ENCODE data around the gene AP5S1.

The AP5S1 gene

GRCh38 chr20:3862333-3862732 lies 42.0 kb downstream of the AP5S1 start:
- Histone ChIP-seq H3K27ac (ENCODE audit: low read depth, low read length) (no peak overlapping the region), H3K4me1 (ENCODE audit: control insufficient read depth in 1 of 2, insufficient read depth in 2 of 2, low read length in 2 of 2) (peaks cover under 1 to 5% of the 10 kb centered on the region in 2 donors), H3K9ac (ENCODE audit: low read depth in 1 of 2, low read length in 2 of 2) (no peak overlapping the region), H3K36me3 (ENCODE audit: control insufficient read depth in 1 of 2, insufficient read depth in 2 of 2, low read length in 2 of 2) (peaks cover 58 to 83% of the 10 kb centered on the region in 2 donors), H3K9me3 (ENCODE audit: control insufficient read depth in 1 of 2, low read length in 2 of 2) (no peaks in the 10 kb centered on the region), H3K27me3 (ENCODE audit: control insufficient read depth in 1 of 2, insufficient read depth in 2 of 2, low read length in 2 of 2) (no peaks in the 10 kb centered on the region), H3K4me3 (ENCODE audit: low read depth in 1 of 2, low read length in 2 of 2) (no peak overlapping the region)

GRCh38 chr20:3863317-3863716 lies 43.0 kb downstream of the AP5S1 start:
- H3K9ac ChIP-seq (ENCODE audit: low read depth in 1 of 2, low read length in 2 of 2): no peak overlapping the region
- H3K27me3 ChIP-seq (ENCODE audit: control insufficient read depth in 1 of 2, insufficient read depth in 2 of 2, low read length in 2 of 2): no peaks in the 10 kb centered on the region
- no peaks in the 10 kb centered on the region for H3K4me1 ChIP-seq (ENCODE audit: control insufficient read depth in 1 of 2, insufficient read depth in 2 of 2, low read length in 2 of 2)
- H3K9me3 ChIP-seq (ENCODE audit: control insufficient read depth in 1 of 2, low read length in 2 of 2): no peaks in the 10 kb centered on the region
- H3K36me3 ChIP-seq (ENCODE audit: control insufficient read depth in 1 of 2, insufficient read depth in 2 of 2, low read length in 2 of 2): peaks cover 53 to 80% of the 10 kb centered on the region in 2 donors
- no peak overlapping the region for H3K27ac ChIP-seq (ENCODE audit: low read depth, low read length)
- H3K4me3 ChIP-seq (ENCODE audit: low read depth in 1 of 2, low read length in 2 of 2): no peak overlapping the region

DNA sequence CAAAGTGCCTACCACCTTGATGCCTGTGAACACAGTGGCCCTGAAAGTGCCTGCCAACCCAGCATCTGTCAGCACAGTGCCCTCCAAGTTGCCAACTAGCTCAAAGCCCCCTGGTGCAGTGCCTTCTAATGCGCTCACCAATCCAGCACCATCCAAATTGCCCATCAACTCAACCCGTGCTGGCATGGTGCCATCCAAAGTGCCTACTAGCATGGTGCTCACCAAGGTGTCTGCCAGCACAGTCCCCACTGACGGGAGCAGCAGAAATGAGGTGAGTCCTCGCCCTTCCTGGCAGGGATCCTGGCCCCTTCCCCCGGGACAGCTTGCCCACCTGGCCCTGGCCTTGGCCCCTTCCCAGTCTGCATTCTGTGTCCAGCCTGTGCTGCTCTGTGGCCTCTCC lies 44.2 kb downstream of the AP5S1 start:
- no peak overlapping the region for H3K4me3 ChIP-seq (ENCODE audit: low read depth in 1 of 2, low read length in 2 of 2)

GRCh38 chr20:3865152-3865886 lies 45.0 kb downstream of the AP5S1 start:
- Histone ChIP-seq H3K36me3 (ENCODE audit: control insufficient read depth in 1 of 2, insufficient read depth in 2 of 2, low read length in 2 of 2) (peaks cover 53 to 71% of the 10 kb centered on the region in 2 donors), H3K9me3 (ENCODE audit: control insufficient read depth in 1 of 2, low read length in 2 of 2) (no peaks in the 10 kb centered on the region), H3K27me3 (ENCODE audit: control insufficient read depth in 1 of 2, insufficient read depth in 2 of 2, low read length in 2 of 2) (no peaks in the 10 kb centered on the region), H3K9ac (ENCODE audit: low read depth in 1 of 2, low read length in 2 of 2) (no peak overlapping the region), H3K27ac (ENCODE audit: low read depth, low read length) (no peak overlapping the region), H3K4me3 (ENCODE audit: low read depth in 1 of 2, low read length in 2 of 2) (no peak overlapping the region), H3K4me1 (ENCODE audit: control insufficient read depth in 1 of 2, insufficient read depth in 2 of 2, low read length in 2 of 2) (peaks cover 3 to 7% of the 10 kb centered on the region in 2 donors)

More for the DNA sequence above, 44.2 kb downstream of the AP5S1 start:
- peaks cover 53 to 72% of the 10 kb centered on the region in 2 donors for H3K36me3 ChIP-seq (ENCODE audit: control insufficient read depth in 1 of 2, insufficient read depth in 2 of 2, low read length in 2 of 2)
- H3K9ac ChIP-seq (ENCODE audit: low read depth in 1 of 2, low read length in 2 of 2): no peak overlapping the region
- H3K27ac ChIP-seq (ENCODE audit: low read depth, low read length): no peak overlapping the region
- no peaks in the 10 kb centered on the region for H3K9me3 ChIP-seq (ENCODE audit: control insufficient read depth in 1 of 2, low read length in 2 of 2)
- no peaks in the 10 kb centered on the region for H3K4me1 ChIP-seq (ENCODE audit: control insufficient read depth in 1 of 2, insufficient read depth in 2 of 2, low read length in 2 of 2)
- H3K27me3 ChIP-seq (ENCODE audit: control insufficient read depth in 1 of 2, insufficient read depth in 2 of 2, low read length in 2 of 2): no peaks in the 10 kb centered on the region

DNA sequence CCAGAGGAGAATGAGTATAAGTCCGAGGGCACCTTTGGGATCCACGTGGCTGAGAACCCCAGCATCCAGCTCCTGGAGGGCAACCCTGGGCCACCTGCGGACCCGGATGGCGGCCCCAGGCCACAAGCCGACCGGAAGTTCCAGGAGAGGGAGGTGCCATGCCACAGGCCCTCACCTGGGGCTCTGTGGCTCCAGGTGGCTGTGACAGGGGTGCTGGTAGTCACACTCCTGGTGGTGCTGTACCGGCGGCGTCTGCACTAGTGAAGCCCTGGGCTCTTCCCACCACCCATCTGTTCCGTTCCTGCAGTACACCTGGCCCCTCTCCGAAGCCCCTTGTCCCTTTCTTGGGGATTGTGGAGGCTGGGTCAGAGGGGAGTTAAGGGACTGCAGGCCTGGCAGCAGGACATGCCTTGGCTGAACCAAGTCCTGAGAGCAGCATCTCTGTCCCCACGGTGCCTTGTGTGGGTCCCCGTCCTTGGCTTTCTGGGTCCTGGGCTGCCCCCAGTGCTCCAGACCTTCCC lies 45.6 kb downstream of the AP5S1 start:
- no peaks in the 10 kb centered on the region for H3K9me3 ChIP-seq (ENCODE audit: control insufficient read depth in 1 of 2, low read length in 2 of 2)
- no peaks in the 10 kb centered on the region for H3K27me3 ChIP-seq (ENCODE audit: control insufficient read depth in 1 of 2, insufficient read depth in 2 of 2, low read length in 2 of 2)
- no peak overlapping the region for H3K9ac ChIP-seq (ENCODE audit: low read depth in 1 of 2, low read length in 2 of 2)
- H3K36me3 ChIP-seq (ENCODE audit: control insufficient read depth in 1 of 2, insufficient read depth in 2 of 2, low read length in 2 of 2): peaks cover 53 to 71% of the 10 kb centered on the region in 2 donors
- peaks cover 3 to 7% of the 10 kb centered on the region in 2 donors for H3K4me1 ChIP-seq (ENCODE audit: control insufficient read depth in 1 of 2, insufficient read depth in 2 of 2, low read length in 2 of 2)
- no peak overlapping the region for H3K27ac ChIP-seq (ENCODE audit: low read depth, low read length)
- no peak overlapping the region for H3K4me3 ChIP-seq (ENCODE audit: low read depth in 1 of 2, low read length in 2 of 2)

- no peak overlapping the region for H3K9ac ChIP-seq (ENCODE audit: low read depth in 1 of 2, low read length in 2 of 2)
- H3K9me3 ChIP-seq (ENCODE audit: control insufficient read depth in 1 of 2, low read length in 2 of 2): no peaks in the 10 kb centered on the region
- H3K4me1 ChIP-seq (ENCODE audit: control insufficient read depth in 1 of 2, insufficient read depth in 2 of 2, low read length in 2 of 2): peaks cover 3 to 7% of the 10 kb centered on the region in 2 donors
- H3K27ac ChIP-seq (ENCODE audit: low read depth, low read length): no peak overlapping the region
- no peak overlapping the region for H3K4me3 ChIP-seq (ENCODE audit: low read depth in 1 of 2, low read length in 2 of 2)
- H3K27me3 ChIP-seq (ENCODE audit: control insufficient read depth in 1 of 2, insufficient read depth in 2 of 2, low read length in 2 of 2): no peaks in the 10 kb centered on the region
- H3K36me3 ChIP-seq (ENCODE audit: control insufficient read depth in 1 of 2, insufficient read depth in 2 of 2, low read length in 2 of 2): peaks cover 49 to 71% of the 10 kb centered on the region in 2 donors
These were observed 46.1 kb downstream of the AP5S1 start for GRCh38 chr20:3866464-3866863.

GRCh38 chr20:3867802-3868201 lies 47.5 kb downstream of the AP5S1 start:
- Histone ChIP-seq H3K27me3 (ENCODE audit: control insufficient read depth in 1 of 2, insufficient read depth in 2 of 2, low read length in 2 of 2) (no peaks in the 10 kb centered on the region), H3K36me3 (ENCODE audit: control insufficient read depth in 1 of 2, insufficient read depth in 2 of 2, low read length in 2 of 2) (peaks cover 43 to 70% of the 10 kb centered on the region in 2 donors), H3K27ac (ENCODE audit: low read depth, low read length) (no peak overlapping the region), H3K9me3 (ENCODE audit: control insufficient read depth in 1 of 2, low read length in 2 of 2) (no peaks in the 10 kb centered on the region), H3K9ac (ENCODE audit: low read depth in 1 of 2, low read length in 2 of 2) (no peak overlapping the region), H3K4me1 (ENCODE audit: control insufficient read depth in 1 of 2, insufficient read depth in 2 of 2, low read length in 2 of 2) (peaks cover 3 to 7% of the 10 kb centered on the region in 2 donors), H3K4me3 (ENCODE audit: low read depth in 1 of 2, low read length in 2 of 2) (no peak overlapping the region)

DNA sequence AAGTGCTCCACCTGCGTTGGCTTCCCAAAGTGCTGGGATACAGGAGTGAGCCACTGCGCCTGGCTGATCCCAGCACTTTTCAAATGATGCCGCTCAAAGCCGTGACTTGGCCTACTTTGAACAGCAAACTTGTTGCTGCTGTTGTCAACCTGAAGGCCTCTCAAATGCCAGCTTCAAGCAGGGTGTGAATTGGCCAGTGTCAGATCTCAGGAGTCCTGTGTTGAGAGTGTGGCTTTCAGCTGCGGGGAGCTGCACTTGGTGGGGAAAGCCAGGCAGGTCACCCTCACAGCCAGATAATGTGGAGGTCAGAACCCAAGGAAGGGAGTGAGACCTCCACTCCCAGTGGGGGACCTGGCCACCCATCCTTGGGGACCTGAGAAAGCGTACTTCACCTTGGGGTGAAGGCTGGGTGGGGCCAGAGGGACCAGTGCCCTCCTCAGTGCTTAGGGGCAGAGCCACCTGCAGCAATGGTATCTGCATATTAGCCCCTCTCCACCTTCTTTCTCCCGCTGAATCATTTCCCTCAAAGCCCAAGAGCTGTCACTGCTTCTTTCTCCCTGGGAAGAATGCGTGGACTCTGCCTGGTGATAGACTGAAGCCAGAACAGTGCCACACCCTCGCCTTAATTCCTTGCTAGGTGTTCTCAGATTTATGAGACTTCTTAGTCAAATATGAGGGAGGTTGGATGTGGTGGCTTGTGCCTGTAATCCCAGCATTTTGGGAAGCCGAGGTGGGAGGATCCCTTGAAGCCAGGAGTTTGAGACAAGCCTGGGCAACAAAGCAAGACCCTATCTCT lies 49.7 kb downstream of the AP5S1 start:
- peaks cover 32 to 67% of the 10 kb centered on the region in 2 donors for H3K36me3 ChIP-seq (ENCODE audit: control insufficient read depth in 1 of 2, insufficient read depth in 2 of 2, low read length in 2 of 2)

GRCh38 chr20:3871550-3872265 lies 51.4 kb downstream of the AP5S1 start:
- H3K9me3 ChIP-seq (ENCODE audit: control insufficient read depth in 1 of 2, low read length in 2 of 2): no peaks in the 10 kb centered on the region
- no peak overlapping the region for H3K9ac ChIP-seq (ENCODE audit: low read depth in 1 of 2, low read length in 2 of 2)
- H3K36me3 ChIP-seq (ENCODE audit: control insufficient read depth in 1 of 2, insufficient read depth in 2 of 2, low read length in 2 of 2): peaks cover 24 to 56% of the 10 kb centered on the region in 2 donors
- no peak overlapping the region for H3K4me3 ChIP-seq (ENCODE audit: low read depth in 1 of 2, low read length in 2 of 2)
- no peak overlapping the region for H3K27ac ChIP-seq (ENCODE audit: low read depth, low read length)
- H3K4me1 ChIP-seq (ENCODE audit: control insufficient read depth in 1 of 2, insufficient read depth in 2 of 2, low read length in 2 of 2): peaks cover 3 to 7% of the 10 kb centered on the region in 2 donors
- H3K27me3 ChIP-seq (ENCODE audit: control insufficient read depth in 1 of 2, insufficient read depth in 2 of 2, low read length in 2 of 2): no peaks in the 10 kb centered on the region

More for the DNA sequence above, 49.7 kb downstream of the AP5S1 start:
- Histone ChIP-seq H3K9me3 (ENCODE audit: control insufficient read depth in 1 of 2, low read length in 2 of 2) (no peaks in the 10 kb centered on the region), H3K27me3 (ENCODE audit: control insufficient read depth in 1 of 2, insufficient read depth in 2 of 2, low read length in 2 of 2) (no peaks in the 10 kb centered on the region), H3K9ac (ENCODE audit: low read depth in 1 of 2, low read length in 2 of 2) (no peak overlapping the region), H3K4me3 (ENCODE audit: low read depth in 1 of 2, low read length in 2 of 2) (no peak overlapping the region), H3K4me1 (ENCODE audit: control insufficient read depth in 1 of 2, insufficient read depth in 2 of 2, low read length in 2 of 2) (peaks cover 3 to 7% of the 10 kb centered on the region in 2 donors), H3K27ac (ENCODE audit: low read depth, low read length) (no peak overlapping the region)
